ENCODE data around the gene SND1. TPM values are rescaled to one million over a fixed set of nuclear protein-coding genes. Genes with fewer than 3 reads are reported as not detected.
A peak's percentile ranks its signal among the peaks of the same experiment; 100 is the strongest.

SND1 gene
- total and polyA plus RNA-seq, 2 donors (not counting 1 experiment from before 2014, with no cell fraction given) = 44.4 to 165 TPM

DNA sequence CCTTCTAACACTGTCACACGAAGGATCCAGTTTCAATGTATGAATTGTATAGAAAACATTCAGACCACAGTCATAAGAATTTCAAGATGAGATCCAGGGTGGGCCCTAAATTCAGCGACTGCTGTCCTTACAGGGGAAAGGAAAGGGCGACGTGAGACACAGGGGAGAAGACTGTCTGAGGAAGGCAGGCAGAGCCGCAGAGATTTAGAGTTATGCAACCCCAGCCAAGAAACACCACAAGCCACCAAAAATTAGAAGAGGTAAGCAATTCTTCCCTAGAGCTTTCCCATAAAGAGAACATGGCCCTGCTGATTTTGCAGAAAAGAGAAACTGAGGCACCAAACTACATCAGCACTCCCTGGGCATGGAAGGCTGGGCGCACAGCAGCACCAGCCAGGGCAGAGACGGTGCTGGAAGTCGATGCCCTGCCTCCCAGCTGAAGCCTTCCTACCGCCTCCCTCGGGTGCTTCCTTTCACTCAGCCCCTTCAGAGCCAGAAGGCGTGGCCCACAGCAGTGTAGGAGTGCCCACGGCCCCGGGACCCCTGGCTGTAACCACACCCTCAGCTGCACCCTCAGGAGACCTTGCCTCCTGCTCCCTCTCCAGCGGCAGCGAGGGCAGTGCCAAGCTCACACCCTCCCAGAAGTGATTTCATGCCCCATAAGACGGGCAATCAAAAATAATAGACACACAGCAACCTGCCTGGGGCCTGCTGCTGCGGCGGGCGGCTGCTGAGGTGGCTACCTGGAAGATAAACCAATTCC is 460.2 kb downstream of the SND1 start:
- Histone ChIP-seq H3K79me2 (ENCODE audit: control insufficient read depth, insufficient read depth, low read length) (no peaks in the 10 kb centered on the region), H3K27ac (ENCODE audit: low read length in 2 of 2) (peak overlapping the region; percentile 14 to 39), H3K9me3 (ENCODE audit: control extremely low read depth in 1 of 3, control insufficient read depth in 2 of 3, insufficient read depth in 1 of 3, low read length in 2 of 3) (peaks cover 0 to 6% (median 0%) of the 10 kb centered on the region in 3 donors), H3K27me3 (replicated peaks in 1 of 4; ENCODE audit: control extremely low read depth in 1 of 4, control insufficient read depth in 3 of 4, insufficient read depth in 4 of 4, low read length in 3 of 4) (no peaks in the 10 kb centered on the region), H3K36me3 (replicated peaks in 1 of 2; ENCODE audit: control extremely low read depth in 1 of 2, control insufficient read depth in 1 of 2, extremely low read depth in 1 of 2, insufficient read depth in 2 of 2, low read length in 1 of 2) (no peaks in the 10 kb centered on the region), H3K4me3 (ENCODE audit: control extremely low read depth in 1 of 5, extremely low read depth in 1 of 5, insufficient read depth in 1 of 5, low read depth in 2 of 5, low read length in 4 of 5) (peak overlapping the region in 2 of 5 experiments; percentile 0 to 21), H2AFZ (ENCODE audit: insufficient read depth, low read depth, low read length, poor library complexity, severe bottlenecking) (peak overlapping the region; percentile 41), H3K9ac (ENCODE audit: low read length) (no peak overlapping the region), H3K4me2 (replicated peaks; ENCODE audit: low read depth, low read length, poor library complexity, severe bottlenecking) (peak overlapping the region; percentile 68), H3K4me1 (ENCODE audit: control insufficient read depth in 2 of 2, insufficient read depth in 2 of 2, low read length in 2 of 2) (peaks cover 61 to 63% of the 10 kb centered on the region in 2 donors), H4K20me1 (ENCODE audit: control insufficient read depth, insufficient read depth, low read length, poor library complexity, severe bottlenecking) (no peaks in the 10 kb centered on the region)
- H3K27me3 Mint-ChIP-seq = no peaks in the 10 kb centered on the region
- no peaks in the 10 kb centered on the region for H3K9me3 Mint-ChIP-seq (ENCODE audit: insufficient read depth)
- ATAC-seq (ENCODE audit: low read depth) (no peak), DNase-seq (no peak)
- CTCF ChIA-PET = interaction anchor here (1.6 to 1.7 kb wide), 2 partner anchors 24 to 26 kb away, joined by 6 to 14 read pairs; no protein-coding TSS in a partner anchor
- WGBS (ENCODE audit: insufficient coverage) = 19% methylated on average over 10 of the region's 19 CpGs
- intact Hi-C loops (cut with micrococcal nuclease) = no loop called here
- H3K27ac Mint-ChIP-seq = peak overlapping the region; percentile 85
- peaks cover 70% of the 10 kb centered on the region for H3K4me1 Mint-ChIP-seq
- POLR2A ChIA-PET = no interaction called here
- peak overlapping the region; percentile 66 for H3K4me3 Mint-ChIP-seq
- TF ChIP-seq, protein P1, sequence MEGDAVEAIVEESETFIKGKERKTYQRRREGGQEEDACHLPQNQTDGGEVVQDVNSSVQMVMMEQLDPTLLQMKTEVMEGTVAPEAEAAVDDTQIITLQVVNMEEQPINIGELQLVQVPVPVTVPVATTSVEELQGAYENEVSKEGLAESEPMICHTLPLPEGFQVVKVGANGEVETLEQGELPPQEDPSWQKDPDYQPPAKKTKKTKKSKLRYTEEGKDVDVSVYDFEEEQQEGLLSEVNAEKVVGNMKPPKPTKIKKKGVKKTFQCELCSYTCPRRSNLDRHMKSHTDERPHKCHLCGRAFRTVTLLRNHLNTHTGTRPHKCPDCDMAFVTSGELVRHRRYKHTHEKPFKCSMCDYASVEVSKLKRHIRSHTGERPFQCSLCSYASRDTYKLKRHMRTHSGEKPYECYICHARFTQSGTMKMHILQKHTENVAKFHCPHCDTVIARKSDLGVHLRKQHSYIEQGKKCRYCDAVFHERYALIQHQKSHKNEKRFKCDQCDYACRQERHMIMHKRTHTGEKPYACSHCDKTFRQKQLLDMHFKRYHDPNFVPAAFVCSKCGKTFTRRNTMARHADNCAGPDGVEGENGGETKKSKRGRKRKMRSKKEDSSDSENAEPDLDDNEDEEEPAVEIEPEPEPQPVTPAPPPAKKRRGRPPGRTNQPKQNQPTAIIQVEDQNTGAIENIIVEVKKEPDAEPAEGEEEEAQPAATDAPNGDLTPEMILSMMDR (IDR thresholded peaks at IDR 0.05) = no peak
- no peak for TF ChIP-seq EZH2 (IDR thresholded peaks at IDR 0.05; ENCODE audit: borderline replicate concordance, insufficient read depth, low read depth, low read length, poor library complexity, severe bottlenecking)

DNA sequence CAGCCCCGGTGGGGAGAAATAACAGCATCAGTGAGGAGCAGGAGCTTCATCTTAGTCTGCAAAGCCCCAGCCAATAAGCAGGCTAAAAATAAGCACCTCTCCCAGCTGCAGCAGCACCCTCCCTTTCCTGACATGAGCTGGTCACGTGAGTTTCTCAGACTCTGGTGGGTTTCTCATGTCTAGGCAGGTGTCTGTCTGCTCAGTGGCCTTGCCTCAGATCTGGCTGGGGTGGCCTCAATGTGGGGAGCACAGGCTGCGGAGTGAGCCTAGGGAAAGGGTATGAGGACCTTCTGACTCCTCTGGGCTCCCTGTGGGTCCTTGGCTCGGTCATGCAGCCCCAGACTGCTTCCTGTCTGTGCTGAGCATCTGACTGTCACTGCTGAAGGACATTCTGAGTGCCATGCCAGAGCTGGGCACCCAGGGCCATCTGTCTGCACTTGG is 460.8 kb downstream of the SND1 start:
- peaks cover 0 to 6% (median 0%) of the 10 kb centered on the region in 3 donors for H3K9me3 ChIP-seq (ENCODE audit: control extremely low read depth in 1 of 3, control insufficient read depth in 2 of 3, insufficient read depth in 1 of 3, low read length in 2 of 3)
- peak overlapping the region; percentile 41 for H2AFZ ChIP-seq (ENCODE audit: insufficient read depth, low read depth, low read length, poor library complexity, severe bottlenecking)
- peak overlapping the region in 2 of 5 experiments; percentile 0 to 21 for H3K4me3 ChIP-seq (ENCODE audit: control extremely low read depth in 1 of 5, extremely low read depth in 1 of 5, insufficient read depth in 1 of 5, low read depth in 2 of 5, low read length in 4 of 5)
- no peaks in the 10 kb centered on the region for H3K27me3 ChIP-seq (replicated peaks in 1 of 4; ENCODE audit: control extremely low read depth in 1 of 4, control insufficient read depth in 3 of 4, insufficient read depth in 4 of 4, low read length in 3 of 4)
- peak overlapping the region; percentile 14 to 39 for H3K27ac ChIP-seq (ENCODE audit: low read length in 2 of 2)
- H3K4me2 ChIP-seq (replicated peaks; ENCODE audit: low read depth, low read length, poor library complexity, severe bottlenecking) = peak overlapping the region; percentile 68
- no peaks in the 10 kb centered on the region for H3K36me3 ChIP-seq (replicated peaks in 1 of 2; ENCODE audit: control extremely low read depth in 1 of 2, control insufficient read depth in 1 of 2, extremely low read depth in 1 of 2, insufficient read depth in 2 of 2, low read length in 1 of 2)
- intact Hi-C loops (cut with micrococcal nuclease) = no loop called here
- H3K4me1 Mint-ChIP-seq = peaks cover 72% of the 10 kb centered on the region
- no peaks in the 10 kb centered on the region for H3K9me3 Mint-ChIP-seq (ENCODE audit: insufficient read depth)
- H3K79me2 ChIP-seq (ENCODE audit: control insufficient read depth, insufficient read depth, low read length) = no peaks in the 10 kb centered on the region
- no peak overlapping the region for H3K9ac ChIP-seq (ENCODE audit: low read length)
- H3K4me3 Mint-ChIP-seq = peak overlapping the region; percentile 66
- ChIA-PET CTCF (interaction anchor here (1.6 to 1.7 kb wide), 2 partner anchors 23 to 25 kb away, joined by 6 to 14 read pairs; no protein-coding TSS in a partner anchor), POLR2A (no interaction called here)
- no peaks in the 10 kb centered on the region for H3K27me3 Mint-ChIP-seq
- 18% methylated on average over 4 of the region's 4 CpGs for WGBS (ENCODE audit: insufficient coverage)
- ATAC-seq (ENCODE audit: low read depth) = peak; percentile 16
- H3K4me1 ChIP-seq (ENCODE audit: control insufficient read depth in 2 of 2, insufficient read depth in 2 of 2, low read length in 2 of 2) = peaks cover 61 to 63% of the 10 kb centered on the region in 2 donors
- peak overlapping the region; percentile 85 for H3K27ac Mint-ChIP-seq
- peak; percentile 50 for DNase-seq
- TF ChIP-seq, protein P1 (IDR thresholded peaks at IDR 0.05) = no peak
- TF ChIP-seq EZH2 (IDR thresholded peaks at IDR 0.05; ENCODE audit: borderline replicate concordance, insufficient read depth, low read depth, low read length, poor library complexity, severe bottlenecking) = no peak
- no peaks in the 10 kb centered on the region for H4K20me1 ChIP-seq (ENCODE audit: control insufficient read depth, insufficient read depth, low read length, poor library complexity, severe bottlenecking)

Measured in B cell (primary cell).